Adrenal gland (tissue), 5 donors: ENCODE data around the gene HDAC11.

Experiments
- CTCF ChIP-seq, 6 experiments: fragments of 450-650 bp in 4 of 6; fragments of 200-600 bp in 2 of 6; sonication (generic) in 1 of 6; IDR thresholded peaks; 1 replicate in 5 of 6; 2 replicates in 1 of 6; pipeline versions ENCODE4 v1.5.1 to v1.8.0; 2016 to 2021; ENCODE audit warnings: antibody characterized with exemption in 6 of 6, mild to moderate bottlenecking in 2 of 6, moderate library complexity in 1 of 6
- POLR2A ChIP-seq, 2 donors: fragments of 450-650 bp; IDR thresholded peaks; one replicate each; pipeline ENCODE4 v1.6.1; 2017; ENCODE audit warnings: antibody characterized with exemption in 2 of 2, mild to moderate bottlenecking in 2 of 2, moderate library complexity in 1 of 2
- donor health status: DM: no; HTN: no; CAD: no.

- TF ChIP-seq CTCF (IDR thresholded peaks at IDR 0.05) = no peak
- no peak for TF ChIP-seq POLR2A (IDR thresholded peaks at IDR 0.05)
Observed at GRCh38 chr3:13433912-13434311, 46.2 kb upstream of the HDAC11 start.
